Measurements from ENCODE around the gene XPC.

Gene XPC

DNA sequence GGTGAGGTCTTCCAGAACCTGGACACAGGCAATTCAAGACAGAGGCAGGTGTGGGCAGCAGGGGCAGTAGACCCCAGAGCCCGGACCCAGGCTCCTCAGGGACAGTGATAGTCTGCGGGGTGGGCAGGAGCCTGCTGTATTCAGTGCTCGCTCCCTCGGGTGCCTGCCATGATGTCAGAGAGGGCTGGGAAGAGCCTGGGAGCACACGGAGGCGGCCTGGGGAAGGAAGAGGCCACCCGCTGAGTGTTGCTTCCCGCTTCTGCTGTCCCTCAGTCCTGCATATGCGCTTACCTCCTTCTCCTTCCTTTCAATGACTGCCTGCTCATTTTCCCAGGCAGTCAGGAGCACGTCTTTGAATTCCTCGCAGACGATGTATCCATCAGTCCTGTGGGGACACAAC is 30.8 kb downstream of the XPC start:
- DNase-seq (ENCODE audit: low spot score): no peak

- DNase-seq (ENCODE audit: low spot score): no peak
Measured at GRCh38 chr3:14147066-14147435, 31.4 kb downstream of the XPC start.

- no peak for DNase-seq (ENCODE audit: low spot score)
Measured at GRCh38 chr3:14146381-14147065, 31.9 kb downstream of the XPC start.

DNA sequence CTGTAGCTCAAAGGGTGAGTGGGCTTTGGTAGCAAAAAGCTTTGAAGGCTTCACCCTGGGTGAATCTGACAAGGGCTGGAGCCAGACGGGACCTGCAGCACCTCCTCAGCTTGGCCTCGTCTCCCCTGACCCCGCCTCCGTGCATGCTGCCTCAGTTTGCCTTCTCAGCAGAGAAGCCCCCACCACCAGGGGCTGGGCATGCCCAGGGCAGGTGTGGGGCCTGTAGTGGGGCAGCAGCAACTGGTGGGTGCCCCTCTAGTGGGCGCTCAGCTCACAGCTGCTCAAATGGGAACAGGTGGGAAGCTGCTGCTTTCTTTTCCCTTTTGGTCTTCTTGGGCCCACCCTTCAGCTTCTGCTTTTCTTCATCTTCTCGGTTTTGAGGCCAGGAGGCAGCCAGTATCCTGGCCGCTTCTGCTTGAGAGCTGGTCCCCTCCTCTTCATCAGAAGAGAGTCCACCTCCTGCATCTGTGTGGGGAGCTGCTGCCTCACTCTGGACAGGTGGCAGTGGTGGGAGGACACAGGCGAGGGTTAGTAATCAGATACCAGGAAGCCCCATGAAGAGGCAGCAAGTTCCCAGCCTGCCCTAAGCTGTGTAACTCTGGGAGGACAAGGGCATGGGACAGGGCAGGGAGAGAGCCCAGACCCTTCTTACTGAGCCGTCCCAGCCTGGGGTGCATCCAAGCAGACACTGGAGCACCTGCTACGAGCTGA is 32.6 kb downstream of the XPC start:
- no peak for DNase-seq (ENCODE audit: low spot score)

DNA sequence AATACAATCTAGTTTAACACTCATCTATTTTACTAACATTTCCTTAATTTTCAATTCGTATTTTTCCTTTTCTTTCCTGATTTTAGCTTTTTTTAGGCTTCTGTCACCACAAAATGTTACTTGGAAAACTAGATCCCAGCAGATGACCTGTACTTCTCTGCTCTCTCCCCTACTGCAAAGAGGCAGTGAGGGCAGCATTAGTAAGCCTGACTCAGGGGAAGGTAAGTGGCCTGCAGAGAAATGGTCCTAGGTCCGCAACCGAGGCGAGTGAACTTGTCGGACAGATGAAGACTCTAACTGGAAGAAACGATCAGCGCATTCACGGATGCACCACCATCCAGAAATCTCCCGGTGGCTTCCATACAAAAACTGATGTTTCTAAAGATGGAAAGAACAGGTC is 33.2 kb downstream of the XPC start:
- no peak for DNase-seq (ENCODE audit: low spot score)

- peak; percentile 83 for DNase-seq (ENCODE audit: low spot score)
Measured at GRCh38 chr3:14144423-14145075, 33.9 kb downstream of the XPC start.

- DNase-seq (ENCODE audit: low spot score): no peak
Measured at GRCh38 chr3:14143271-14144225, 34.9 kb downstream of the XPC start.

GRCh38 chr3:14142567-14143270 is 35.7 kb downstream of the XPC start:
- no peak for DNase-seq (ENCODE audit: low spot score)

DNA sequence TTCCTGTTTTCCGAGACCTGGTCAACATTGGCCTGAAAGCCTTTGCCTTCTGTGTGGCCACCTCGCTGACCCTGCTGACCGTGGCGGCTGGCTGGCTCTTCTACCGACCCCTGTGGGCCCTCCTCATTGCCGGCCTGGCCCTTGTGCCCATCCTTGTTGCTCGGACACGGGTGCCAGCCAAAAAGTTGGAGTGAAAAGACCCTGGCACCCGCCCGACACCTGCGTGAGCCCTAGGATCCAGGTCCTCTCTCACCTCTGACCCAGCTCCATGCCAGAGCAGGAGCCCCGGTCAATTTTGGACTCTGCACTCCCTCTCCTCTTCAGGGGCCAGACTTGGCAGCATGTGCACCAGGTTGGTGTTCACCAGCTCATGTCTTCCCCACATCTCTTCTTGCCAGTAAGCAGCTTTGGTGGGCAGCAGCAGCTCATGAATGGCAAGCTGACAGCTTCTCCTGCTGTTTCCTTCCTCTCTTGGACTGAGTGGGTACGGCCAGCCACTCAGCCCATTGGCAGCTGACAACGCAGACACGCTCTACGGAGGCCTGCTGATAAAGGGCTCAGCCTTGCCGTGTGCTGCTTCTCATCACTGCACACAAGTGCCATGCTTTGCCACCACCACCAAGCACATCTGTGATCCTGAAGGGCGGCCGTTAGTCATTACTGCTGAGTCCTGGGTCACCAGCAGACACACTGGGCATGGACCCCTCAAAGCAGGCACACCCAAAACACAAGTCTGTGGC is 36.6 kb downstream of the XPC start:
- DNase-seq (ENCODE audit: low spot score): no peak

DNA sequence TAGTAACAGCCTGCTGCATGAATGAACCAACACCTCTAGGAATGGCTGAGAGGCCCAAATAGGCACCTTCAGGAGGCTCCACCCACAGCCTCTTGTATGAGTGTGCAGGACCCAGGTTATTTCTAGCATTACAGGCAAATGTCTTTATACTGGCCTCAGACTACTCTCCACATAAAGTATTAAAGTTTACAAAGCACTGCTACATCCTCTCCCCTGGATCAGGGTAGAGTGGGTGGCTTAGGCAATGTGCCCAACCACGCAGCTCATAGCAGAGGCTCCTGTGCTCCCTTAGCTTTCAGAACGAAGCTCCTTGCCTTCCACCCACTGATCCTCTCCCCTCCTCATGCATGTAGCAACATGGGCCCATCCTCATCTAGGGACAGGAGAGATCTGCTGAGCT is 37.3 kb downstream of the XPC start:
- no peak for DNase-seq (ENCODE audit: low spot score)

GRCh38 chr3:14140668-14141067 is 37.7 kb downstream of the XPC start:
- DNase-seq (ENCODE audit: low spot score): no peak

DNA sequence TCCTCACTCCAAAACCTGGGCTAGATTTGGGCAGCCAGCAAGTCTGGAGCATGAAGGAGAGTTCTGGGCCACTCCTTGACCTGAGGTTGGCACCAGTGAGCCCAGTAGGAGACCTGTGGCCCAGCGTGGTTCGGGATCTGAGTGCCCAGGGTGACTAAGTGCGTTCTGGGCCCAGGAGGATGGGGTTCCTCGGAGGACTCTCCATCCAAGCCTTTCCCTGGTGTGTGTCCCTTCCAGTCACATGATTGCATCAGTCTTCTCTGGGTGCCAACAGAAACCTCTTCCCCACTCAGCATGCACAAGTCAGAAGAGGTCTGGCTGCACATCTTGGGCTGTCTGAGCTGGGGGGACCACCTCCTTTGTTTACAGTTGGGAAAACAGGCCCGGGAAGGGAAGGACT is 38.6 kb downstream of the XPC start:
- no peak for DNase-seq (ENCODE audit: low spot score)

DNA sequence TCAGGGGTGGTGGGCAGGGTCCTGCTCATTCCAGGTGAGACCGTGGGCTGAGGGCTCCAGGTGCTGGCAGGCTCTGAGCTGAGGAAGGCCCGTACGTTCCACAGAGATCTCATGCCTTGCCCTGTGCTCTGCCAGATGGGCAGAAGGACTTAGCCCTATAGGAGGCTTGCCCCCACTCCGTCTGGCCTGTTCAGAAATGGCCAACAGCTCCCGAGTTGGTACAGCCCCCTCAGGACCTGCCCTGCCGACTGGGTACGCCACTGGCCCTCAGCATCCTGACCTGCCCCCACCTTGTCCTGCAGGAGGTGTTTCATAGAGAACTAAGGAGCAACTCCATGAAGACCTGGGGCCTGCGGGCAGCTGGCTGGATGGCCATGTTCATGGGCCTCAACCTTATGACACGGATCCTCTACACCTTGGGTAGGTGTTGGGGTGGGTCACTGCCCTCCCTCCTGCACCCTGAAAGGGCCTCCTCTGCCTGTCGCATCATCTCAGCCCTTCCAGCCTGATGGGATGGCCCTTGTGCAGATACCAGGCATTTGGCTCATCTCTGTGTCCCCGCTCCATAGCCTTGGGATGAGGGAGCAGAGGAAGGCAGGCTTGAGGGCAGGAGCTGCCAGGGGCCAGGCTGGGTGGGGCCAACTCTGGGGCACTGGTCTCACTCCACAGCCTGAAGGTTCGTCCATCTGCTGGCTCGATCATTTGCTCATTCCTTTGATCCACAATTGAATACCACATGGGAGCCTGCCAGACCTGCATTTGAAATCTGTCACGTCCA is 39.3 kb downstream of the XPC start:
- no peak for DNase-seq (ENCODE audit: low spot score)

GRCh38 chr3:14138109-14138877 is 40.1 kb downstream of the XPC start:
- DNase-seq (ENCODE audit: low spot score): no peak

DNA sequence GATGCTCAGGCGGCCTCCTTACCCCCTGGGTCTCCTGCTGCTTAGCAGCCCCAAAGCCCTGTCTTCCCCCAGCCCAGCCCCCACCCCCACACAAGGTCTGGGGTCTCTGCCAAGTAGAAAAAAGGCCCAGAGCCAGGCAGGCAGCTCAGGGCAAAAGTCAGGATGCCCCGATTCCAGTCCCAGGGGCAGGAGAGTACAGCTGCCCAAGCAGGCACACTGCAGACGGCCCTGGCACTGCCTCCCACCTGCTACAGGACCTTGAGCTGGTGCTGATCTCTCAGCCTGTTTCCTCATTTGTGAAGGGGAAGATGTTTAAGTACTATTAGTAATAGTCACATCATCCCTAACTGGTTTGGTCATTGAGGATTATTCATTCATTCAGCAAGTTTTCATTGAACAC is 41.0 kb downstream of the XPC start:
- no peak for DNase-seq (ENCODE audit: low spot score)

DNA sequence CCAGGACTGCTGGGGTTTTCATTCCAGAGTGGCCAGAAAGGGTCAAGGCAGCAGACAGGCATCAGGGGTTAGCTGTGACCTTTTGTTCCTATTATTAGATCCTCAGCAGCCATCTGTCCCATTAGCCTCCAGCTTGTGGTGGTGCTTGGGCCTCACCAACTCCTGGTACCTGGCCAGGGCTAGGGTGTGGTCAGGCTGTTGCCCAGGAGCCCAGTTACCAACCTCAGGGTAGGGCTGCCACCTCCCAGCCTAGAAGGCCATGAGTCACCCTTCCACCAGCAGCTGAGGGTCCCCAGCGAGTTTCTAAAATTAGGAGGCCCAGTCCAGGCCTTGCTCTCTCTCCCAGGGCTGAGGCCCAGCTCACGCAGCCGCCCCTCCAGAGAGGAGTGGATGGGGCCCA is 41.4 kb downstream of the XPC start:
- no peak for DNase-seq (ENCODE audit: low spot score)

DNA sequence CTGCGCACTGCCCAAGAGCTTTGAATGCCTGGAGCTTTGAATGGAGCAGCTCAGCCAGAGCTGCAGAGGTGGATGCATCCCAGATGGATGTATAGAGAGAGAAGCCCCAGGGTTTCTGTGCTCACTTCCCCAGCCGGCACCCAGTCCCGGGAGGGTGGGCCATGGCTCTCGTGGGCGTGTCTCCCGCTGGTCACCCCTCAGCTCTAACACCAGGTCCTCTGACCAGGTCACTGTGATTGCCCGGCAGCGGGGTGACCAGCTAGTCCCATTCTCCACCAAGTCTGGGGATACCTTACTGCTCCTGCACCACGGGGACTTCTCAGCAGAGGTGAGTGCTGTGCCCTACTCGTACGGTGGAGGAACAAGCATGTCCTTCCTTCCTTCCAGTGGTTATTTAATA is 42.8 kb downstream of the XPC start:
- no peak for DNase-seq (ENCODE audit: low spot score)

- no peak for DNase-seq (ENCODE audit: low spot score)
Measured at GRCh38 chr3:14134291-14134690, 44.1 kb downstream of the XPC start.

DNA sequence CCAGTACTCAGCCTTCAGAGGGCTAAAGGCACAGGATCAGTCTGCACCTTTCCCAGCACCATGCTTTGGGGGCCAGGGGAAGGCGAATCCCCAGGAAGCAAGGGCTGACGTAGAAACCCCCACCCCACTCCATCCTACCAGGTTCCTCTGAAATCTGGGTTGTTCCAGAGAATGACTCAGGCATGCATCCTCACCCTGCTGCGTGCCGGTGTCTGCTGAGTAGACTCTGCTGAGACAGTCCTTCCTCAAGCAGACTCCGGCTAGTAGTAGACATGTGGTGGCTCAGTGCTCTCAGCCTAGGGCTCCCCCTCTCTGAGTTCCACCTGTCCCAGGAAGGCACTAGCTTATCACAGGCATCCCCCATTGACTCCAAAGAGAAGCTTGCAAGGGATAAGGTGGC is 44.5 kb downstream of the XPC start:
- no peak for DNase-seq (ENCODE audit: low spot score)

All from pons (tissue), 1 donor.